Natural killer cell (primary cell): ENCODE data around the gene NPAS3. TPM values are rescaled to one million over a fixed set of nuclear protein-coding genes. Genes with fewer than 3 reads are reported as not detected.

ENCODE experiments used
- ATAC-seq, 3 donors: fragments of 150-1000 bp in 2 of 3; fragments of 200-7000 bp in 1 of 3; cut with Tn5 transposase; 1 replicate in 1 of 3; 2 replicates in 2 of 3; pipeline ENCODE4 v1.10.0; 2021; ENCODE audit warnings: mild to moderate bottlenecking in 2 of 3, moderate library complexity in 2 of 3
- DNase-seq, 2 donors: peaks; one replicate each; pipeline versions ENCODE4 v3.0.0 to v3.0.0-alpha.2; 2013 to 2021; ENCODE audit warnings: mixed read lengths in 1 of 2
- H3K27ac ChIP-seq: one replicate; pipeline ENCODE4 v1.5.1; 2013; ENCODE audit warnings: mild to moderate bottlenecking, low read length
- H3K27me3 ChIP-seq: one replicate; pipeline ENCODE4 v1.6.1; 2013; ENCODE audit warnings: low read length; ENCODE audit not compliant: control insufficient read depth, insufficient read depth
- H3K36me3 ChIP-seq: one replicate; pipeline ENCODE4 v1.6.1; 2013; ENCODE audit warnings: low read length; ENCODE audit not compliant: control insufficient read depth, insufficient read depth
- H3K4me1 ChIP-seq: one replicate; pipeline ENCODE4 v1.6.1; 2013; ENCODE audit warnings: low read length; ENCODE audit not compliant: control insufficient read depth, insufficient read depth
- H3K4me3 ChIP-seq: one replicate; pipeline ENCODE4 v1.5.1; 2013; ENCODE audit warnings: low read length
- H3K9me3 ChIP-seq: one replicate; pipeline ENCODE4 v1.6.1; 2013; ENCODE audit warnings: low read length; ENCODE audit not compliant: control insufficient read depth, insufficient read depth
- H3K27ac Mint-ChIP-seq, 2 donors: one replicate each; pipeline ENCODE4 v1.8.0; 2022; ENCODE audit warnings: mild to moderate bottlenecking in 2 of 2, mixed read lengths in 2 of 2, moderate library complexity in 1 of 2
- H3K27me3 Mint-ChIP-seq, 2 donors: one replicate each; pipeline ENCODE4 v1.8.0; 2022; ENCODE audit warnings: low read depth in 2 of 2, mixed read lengths in 2 of 2
- H3K36me3 Mint-ChIP-seq: one replicate; pipeline ENCODE4 v1.8.0; 2022; ENCODE audit warnings: mixed read lengths
- H3K4me1 Mint-ChIP-seq, 2 donors: one replicate each; pipeline ENCODE4 v1.8.0; 2022; ENCODE audit warnings: mixed read lengths in 2 of 2
- H3K4me3 Mint-ChIP-seq: one replicate; pipeline ENCODE4 v1.8.0; 2022; ENCODE audit warnings: mild to moderate bottlenecking, moderate library complexity, mixed read lengths
- H3K9me3 Mint-ChIP-seq, 2 donors: one replicate each; pipeline ENCODE4 v1.8.0; 2022; ENCODE audit warnings: mixed read lengths in 2 of 2
- CTCF ChIP-seq: fragments of 200-600 bp; IDR thresholded peaks from one replicate; pipeline ENCODE4 v1.8.0; 2022; ENCODE audit warnings: antibody characterized with exemption
- WGBS: methylation state at CpG from one replicate; pipeline ENCODE4 v1.1.7; 2013; ENCODE audit warnings: missing lambda C conversion rate; ENCODE audit not compliant: insufficient coverage; 5-methylcytosine and 5-hydroxymethylcytosine counted together
- intact Hi-C: fragments of 100-400 bp; cut with micrococcal nuclease; formaldehyde crosslinking; loops from one replicate; pipeline ENCODE4 v1.14.2; 2022
- total RNA-seq, 4 donors: library from RNA; stranded (reverse); fragments of 120-200 nt in 1 of 4; gene quantifications; one replicate each; pipeline versions ENCODE4 v1.2.3 to v1.2.4, GENCODE V29; 2013 to 2022

NPAS3 gene
- total RNA-seq, 3 donors from 2014 or later (not counting 1 experiment from before 2014, with no cell fraction given): not detected

DNA sequence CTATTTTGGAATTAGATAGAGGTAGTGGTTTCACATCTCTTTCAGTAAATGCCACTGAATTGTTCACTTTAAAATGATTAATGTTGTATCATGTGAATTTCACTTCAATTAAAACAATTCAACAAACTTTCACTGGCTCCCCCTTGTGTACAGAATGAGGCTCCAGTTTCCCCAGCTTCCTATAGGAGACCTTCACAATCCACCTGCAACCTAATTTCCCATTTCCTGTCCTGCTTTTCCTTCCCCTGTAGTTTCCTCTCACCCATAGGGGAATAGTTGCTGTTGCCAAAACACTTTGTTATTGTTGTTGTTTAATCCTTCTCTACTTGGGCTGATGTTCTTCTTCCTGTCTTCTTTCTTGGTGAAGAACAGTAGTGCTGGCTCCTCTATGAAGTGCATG lies 59.8 kb downstream of the NPAS3 start:
- H3K4me3 ChIP-seq: no peak overlapping the region
- DNase-seq (no peak), ATAC-seq (no peak)
- Mint-ChIP-seq H3K27me3 (no peaks in the 10 kb centered on the region), H3K4me1 (no peaks in the 10 kb centered on the region), H3K36me3 (no peaks in the 10 kb centered on the region), H3K4me3 (no peak overlapping the region), H3K27ac (no peak overlapping the region), H3K9me3 (peaks cover 11 to 15% of the 10 kb centered on the region in 2 donors)
- no peaks in the 10 kb centered on the region for H3K9me3 ChIP-seq
- no peak overlapping the region for H3K27ac ChIP-seq
- no peaks in the 10 kb centered on the region for H3K36me3 ChIP-seq
- H3K4me1 ChIP-seq: no peaks in the 10 kb centered on the region
- no peaks in the 10 kb centered on the region for H3K27me3 ChIP-seq
- TF ChIP-seq CTCF: no peak
- intact Hi-C loops: no loop called here

DNA sequence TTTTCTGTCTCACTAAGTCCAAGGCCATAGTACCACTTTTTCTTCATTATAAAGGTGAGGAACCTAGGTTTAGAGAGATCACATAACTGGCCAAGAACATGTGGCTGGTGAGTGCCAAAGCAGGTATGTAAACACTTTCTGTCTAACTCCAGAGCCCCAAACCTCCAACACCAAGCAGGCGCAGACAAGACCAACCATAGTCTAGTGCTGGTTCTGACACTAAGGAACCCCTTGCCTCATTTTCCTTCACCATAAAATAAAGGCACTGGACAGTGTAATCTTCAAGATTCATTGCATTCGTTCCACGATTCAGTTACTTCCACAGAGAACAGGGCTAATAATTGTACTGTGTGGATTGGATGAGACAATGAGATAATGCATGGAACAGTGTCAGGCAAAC lies 71.0 kb downstream of the NPAS3 start:
- no peak overlapping the region for H3K27ac Mint-ChIP-seq
- WGBS: 100% methylated on average over 3 of the region's 3 CpGs
- H3K9me3 ChIP-seq: no peaks in the 10 kb centered on the region
- DNase-seq (no peak), ATAC-seq (no peak)
- no peak for TF ChIP-seq CTCF
- H3K36me3 ChIP-seq: no peaks in the 10 kb centered on the region
- H3K27me3 Mint-ChIP-seq: no peaks in the 10 kb centered on the region
- intact Hi-C loops: no loop called here
- no peaks in the 10 kb centered on the region for H3K4me1 Mint-ChIP-seq
- H3K27me3 ChIP-seq: no peaks in the 10 kb centered on the region
- H3K36me3 Mint-ChIP-seq: no peaks in the 10 kb centered on the region
- no peak overlapping the region for H3K27ac ChIP-seq
- H3K4me3 Mint-ChIP-seq: no peak overlapping the region
- H3K4me1 ChIP-seq: no peaks in the 10 kb centered on the region
- H3K4me3 ChIP-seq: no peak overlapping the region
- H3K9me3 Mint-ChIP-seq: peaks cover 8 to 9% of the 10 kb centered on the region in 2 donors

DNA sequence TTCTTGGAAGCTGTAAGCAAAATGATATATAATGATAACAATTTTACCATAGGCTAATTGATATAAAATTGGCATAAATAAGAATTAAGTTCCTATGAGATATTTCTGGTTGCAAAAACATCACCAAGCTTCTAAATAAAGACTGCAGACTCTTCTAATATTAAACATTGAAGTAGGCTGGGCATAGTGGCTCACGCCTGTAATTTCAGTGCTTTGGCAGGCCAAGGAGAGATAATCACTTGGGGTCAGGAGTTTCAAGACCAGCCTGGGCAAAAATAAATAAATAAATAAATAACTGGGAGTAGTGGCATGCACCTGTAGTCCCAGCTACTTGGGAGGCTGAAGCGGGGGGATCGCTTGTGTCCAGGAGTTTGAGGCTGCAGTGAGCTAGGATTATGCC lies 71.8 kb downstream of the NPAS3 start:
- H3K4me3 ChIP-seq: no peak overlapping the region
- H3K27me3 ChIP-seq: no peaks in the 10 kb centered on the region
- Mint-ChIP-seq H3K4me1 (no peaks in the 10 kb centered on the region), H3K4me3 (no peak overlapping the region), H3K9me3 (peaks cover 7 to 8% of the 10 kb centered on the region in 2 donors), H3K36me3 (no peaks in the 10 kb centered on the region), H3K27ac (no peak overlapping the region), H3K27me3 (no peaks in the 10 kb centered on the region)
- H3K36me3 ChIP-seq: no peaks in the 10 kb centered on the region
- no peaks in the 10 kb centered on the region for H3K4me1 ChIP-seq
- DNase-seq (no peak), ATAC-seq (no peak)
- no peak overlapping the region for H3K27ac ChIP-seq
- WGBS: 98% methylated on average over 3 of the region's 3 CpGs
- intact Hi-C loops: no loop called here
- no peak for TF ChIP-seq CTCF
- H3K9me3 ChIP-seq: no peaks in the 10 kb centered on the region

DNA sequence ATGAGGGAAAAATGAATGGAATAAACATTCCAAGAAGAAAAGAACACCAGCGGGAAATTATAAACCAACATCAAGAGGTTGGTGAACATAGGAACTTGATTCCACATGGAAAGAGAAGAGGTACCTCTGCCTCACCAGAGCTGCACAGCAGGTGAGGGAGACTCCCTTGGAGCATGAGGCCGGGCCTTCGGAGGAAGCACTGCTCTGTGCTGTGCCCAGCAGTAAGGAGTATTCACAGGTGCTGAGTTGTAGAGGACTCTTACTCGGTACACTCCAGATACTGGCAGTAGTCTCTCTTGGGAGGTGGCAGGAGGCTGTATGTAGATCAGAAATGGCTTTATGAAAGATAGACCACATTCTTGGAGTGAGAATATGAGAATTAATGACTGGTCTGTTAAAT lies 76.0 kb downstream of the NPAS3 start:
- no peak overlapping the region for H3K4me3 ChIP-seq
- no peak for TF ChIP-seq CTCF
- no peaks in the 10 kb centered on the region for H3K27me3 Mint-ChIP-seq
- H3K27me3 ChIP-seq: no peaks in the 10 kb centered on the region
- H3K27ac ChIP-seq: no peak overlapping the region
- ATAC-seq (no peak), DNase-seq (no peak)
- H3K9me3 ChIP-seq: no peaks in the 10 kb centered on the region
- intact Hi-C loops: no loop called here
- no peaks in the 10 kb centered on the region for H3K4me1 Mint-ChIP-seq
- H3K36me3 ChIP-seq: no peaks in the 10 kb centered on the region
- peaks cover 4% of the 10 kb centered on the region in 2 donors for H3K9me3 Mint-ChIP-seq
- no peak overlapping the region for H3K27ac Mint-ChIP-seq
- no peak overlapping the region for H3K4me3 Mint-ChIP-seq
- 89% methylated on average over 4 of the region's 4 CpGs for WGBS
- no peaks in the 10 kb centered on the region for H3K36me3 Mint-ChIP-seq
- no peaks in the 10 kb centered on the region for H3K4me1 ChIP-seq
